GF-D8 (cell line): ENCODE results near the gene ZNF438.

ENCODE experiments used
- DNase-seq: peaks from one replicate; lab custom pipeline; 2025; lab: John Stamatoyannopoulos, UW

Gene ZNF438

DNA sequence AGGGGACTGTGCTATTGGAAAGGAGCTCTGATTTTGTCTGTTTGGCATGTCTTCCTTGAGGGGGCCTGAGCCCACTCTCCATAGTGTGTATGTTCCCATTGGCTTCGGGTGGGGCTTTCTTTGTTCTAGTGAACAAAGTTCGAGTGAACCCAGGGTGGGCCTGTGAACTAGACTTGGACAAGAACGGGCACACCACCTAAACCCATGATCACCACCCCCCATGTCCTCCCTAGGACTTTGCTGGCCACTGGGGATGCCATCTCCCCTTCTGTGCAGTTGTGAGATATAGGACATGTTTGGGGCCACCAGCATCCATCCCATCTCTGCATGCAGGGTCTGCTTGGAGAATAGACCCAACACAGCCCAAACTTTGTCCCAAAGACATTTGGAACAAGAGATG lies 206.6 kb downstream of the ZNF438 start:
- no peak for DNase-seq

DNA sequence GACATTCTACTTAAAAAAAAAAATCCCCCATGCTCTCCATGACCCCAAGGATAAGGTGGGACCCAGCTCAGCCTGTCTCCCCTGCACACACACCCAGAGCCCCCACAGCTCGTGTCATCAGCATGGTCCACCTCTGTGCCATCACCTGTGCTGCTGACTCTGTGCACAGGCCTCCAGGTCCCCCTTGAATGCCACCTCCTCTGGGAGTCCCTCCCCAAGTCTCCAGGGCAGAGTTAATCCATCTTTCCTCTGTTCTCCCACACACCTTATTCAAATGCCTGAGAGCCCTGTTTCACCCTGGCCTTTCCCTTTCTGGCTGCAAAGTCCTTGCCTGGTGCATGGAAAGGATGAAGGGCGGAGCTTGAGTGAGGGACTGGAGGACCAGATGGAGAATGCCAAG lies 208.0 kb downstream of the ZNF438 start:
- no peak for DNase-seq

DNA sequence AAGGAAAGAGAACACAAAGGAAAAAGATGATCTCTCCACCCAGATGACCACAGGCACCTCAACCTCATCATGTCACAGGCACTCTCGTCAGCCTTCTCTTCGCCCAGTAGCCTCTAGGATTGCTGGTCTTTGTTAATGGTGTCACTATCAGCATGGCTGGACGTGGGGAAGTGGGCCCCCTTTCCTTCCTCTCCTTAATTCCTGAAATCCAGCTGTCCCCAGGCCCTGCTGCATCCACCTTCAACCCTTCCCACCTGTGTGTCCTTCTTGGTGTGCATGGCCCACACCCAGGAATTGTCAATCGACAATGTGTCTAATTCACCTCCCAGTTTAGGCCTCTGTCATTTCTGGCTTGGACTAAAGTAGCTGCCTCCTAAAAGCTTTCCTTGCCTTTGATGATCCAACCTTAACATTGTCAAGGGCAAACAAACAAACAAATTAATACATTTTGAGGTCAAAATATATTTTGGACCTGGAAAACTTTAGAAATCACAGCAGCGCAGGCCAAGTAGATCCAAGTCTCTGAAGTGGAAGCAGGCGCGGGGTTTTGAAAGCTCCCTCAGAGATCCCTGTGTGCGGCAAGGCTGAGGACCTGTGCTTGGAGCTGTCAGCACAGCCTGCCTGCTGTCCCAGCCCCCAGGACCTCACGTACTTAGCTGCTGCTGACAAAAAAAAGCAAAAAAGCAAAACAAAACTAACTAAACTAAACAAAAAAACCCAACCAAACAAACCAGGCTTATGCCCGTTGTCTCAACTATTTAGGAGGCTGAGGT lies 208.8 kb downstream of the ZNF438 start:
- DNase-seq, result no peak

DNA sequence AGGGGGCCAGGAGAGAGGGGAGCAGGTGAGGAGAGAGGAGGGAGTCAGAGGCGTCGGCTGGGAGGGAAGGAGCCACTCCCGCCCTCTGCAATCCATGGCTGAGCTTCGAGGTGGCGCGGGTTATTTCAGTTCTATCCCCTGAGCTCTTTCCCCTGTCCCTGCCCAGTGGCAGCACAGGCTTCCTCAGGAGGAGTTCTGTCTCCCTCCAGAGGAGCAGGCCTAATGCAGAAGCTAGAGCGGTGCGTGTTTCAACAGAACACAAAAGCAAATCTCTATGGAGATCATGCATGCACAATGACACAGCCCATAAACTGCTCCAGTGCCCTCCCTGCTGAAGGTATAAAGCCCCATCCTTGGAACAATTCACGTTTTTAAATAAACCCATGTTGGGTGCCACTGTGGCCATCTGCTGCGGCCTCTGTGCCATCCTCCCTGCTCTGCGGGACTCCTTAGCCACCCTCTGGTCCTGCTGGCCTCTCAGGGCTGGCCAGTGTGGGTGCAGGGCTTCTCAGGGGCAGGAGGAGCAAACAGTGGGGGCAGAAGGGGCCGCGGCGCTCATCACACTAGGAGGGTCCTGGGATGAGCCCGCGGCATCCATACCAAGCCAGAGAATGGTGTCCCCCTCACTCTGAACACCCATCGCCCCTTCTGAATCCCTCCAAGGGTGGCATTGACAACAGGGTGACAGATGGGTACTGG lies 209.5 kb downstream of the ZNF438 start:
- DNase-seq, result no peak

DNA sequence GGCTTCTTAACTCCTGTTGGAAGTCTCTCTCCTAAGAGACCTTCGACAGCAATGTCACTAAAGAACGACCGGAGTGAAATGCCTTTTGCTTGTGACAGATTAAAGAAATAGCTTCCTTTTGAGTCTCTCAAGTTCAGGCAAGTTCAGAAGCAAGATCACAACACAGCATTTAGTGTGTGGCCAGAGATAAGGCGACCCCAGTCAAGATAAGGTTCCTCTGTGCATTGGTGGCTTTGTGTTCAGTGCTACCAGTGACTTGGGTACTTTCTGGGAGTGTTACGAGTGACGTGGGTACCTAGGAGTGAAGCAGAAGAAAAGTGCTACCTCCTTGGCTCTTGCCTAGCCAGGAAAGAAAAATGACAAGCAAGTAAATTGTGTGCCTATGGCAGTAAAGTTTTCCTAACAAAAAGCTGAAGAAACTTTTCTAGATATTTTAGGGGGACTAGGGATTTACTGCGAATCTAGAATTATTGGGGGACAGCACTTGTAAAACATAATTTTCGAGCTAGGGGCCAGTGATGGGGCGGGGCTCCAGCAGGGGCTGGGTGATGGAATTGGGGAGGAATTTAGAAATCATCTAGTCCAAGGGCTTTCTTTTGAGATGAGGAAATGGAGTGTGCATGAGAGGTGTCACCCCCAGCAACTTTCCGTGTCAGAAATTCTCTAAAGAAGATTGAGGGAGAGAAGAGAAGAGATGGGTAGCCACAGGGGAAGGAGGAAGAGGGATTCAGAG lies 210.2 kb downstream of the ZNF438 start:
- peak; percentile 17 for DNase-seq

DNA sequence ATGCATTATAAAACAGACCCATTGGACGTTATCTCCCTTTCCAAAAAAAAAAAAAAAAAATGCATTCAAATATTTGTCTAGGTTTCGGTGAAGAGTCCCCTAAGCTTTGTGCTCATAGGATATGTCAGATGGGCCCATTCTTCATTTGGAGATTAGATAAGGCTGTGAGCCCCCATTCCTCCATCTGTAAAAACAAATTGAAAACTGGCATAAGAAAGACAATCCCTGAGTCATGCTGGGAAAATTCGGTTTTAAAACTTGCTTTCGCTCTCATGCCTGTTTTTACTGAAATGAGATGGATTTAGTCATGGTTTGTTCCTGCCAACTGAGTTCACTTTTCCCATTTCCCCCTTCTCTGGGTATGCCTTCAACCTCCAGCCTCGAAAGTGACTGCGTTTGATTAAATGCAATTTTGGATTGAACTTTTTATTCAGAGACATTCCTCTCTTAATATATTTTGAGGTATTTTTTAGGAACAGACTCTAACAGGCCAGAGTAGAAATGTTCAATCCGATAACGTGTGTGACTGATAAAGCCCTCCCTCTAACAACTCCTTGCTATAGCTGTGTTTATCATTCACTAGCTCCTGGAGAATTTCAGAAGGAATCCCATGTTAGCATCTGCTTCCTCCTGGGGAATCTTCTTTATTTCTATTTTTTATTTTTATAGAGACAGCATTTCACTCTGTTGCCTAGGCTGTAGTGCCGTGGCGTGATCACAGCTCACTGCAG lies 211.2 kb downstream of the ZNF438 start:
- no peak for DNase-seq

DNA sequence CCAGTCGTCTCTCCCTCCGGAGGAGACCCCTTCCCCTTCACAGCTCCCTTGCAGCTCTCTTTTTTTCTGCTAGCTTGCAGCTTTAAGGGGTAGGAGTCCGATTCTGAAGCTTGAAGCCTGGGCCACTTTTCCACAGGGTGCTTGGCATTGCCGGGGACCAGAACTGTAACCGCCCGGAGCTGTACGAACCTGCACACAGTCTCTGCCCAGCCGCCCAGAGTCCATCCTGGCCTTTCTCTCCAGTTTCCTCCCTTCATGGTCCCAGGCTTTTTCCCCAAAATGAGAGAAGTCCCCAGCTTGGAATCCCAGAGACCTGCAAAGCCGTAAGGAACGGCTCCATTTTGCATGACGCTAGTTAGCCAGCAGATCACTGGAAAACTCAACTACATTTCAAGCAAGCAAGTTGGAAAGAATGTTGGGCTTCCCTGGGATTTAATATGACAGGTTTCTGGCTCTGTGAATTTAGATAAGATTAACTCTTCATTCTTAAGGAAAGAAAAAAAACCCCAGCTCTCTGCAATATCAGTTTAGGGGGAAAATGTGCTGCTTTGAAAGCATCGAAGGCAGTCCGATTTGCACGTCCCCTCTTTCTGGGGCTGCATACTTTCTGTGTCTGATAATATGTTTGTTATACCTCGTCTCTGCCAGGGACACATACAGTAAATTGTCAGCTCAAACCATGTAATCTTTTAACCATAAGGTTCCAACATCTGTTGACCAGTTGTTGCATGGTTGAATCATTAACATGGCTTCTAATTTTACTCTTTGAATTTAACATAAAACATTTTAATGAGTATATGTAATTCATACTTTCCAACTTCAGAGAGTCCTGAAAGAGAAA lies 212.1 kb downstream of the ZNF438 start:
- DNase-seq, result no peak

DNA sequence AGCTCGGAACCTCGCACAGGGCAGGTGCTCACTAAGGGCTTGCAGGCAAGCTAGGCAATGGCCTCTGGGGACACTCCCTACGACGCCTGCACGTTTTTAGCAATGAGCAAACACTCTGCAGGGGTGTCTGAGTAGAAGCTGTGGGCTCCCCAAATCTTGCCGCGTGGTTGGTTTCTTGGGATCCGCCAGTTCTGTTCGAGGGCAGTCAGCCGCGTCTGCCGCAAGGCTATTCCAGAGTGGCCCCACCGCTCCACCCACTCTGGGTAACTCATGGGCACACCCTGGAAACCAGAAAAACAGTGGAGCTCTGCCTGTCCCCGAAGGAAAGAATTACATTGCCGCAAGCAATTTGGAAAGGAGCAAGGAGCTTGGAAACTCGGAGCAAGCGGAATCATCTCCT lies 212.8 kb downstream of the ZNF438 start:
- no peak for DNase-seq

DNA sequence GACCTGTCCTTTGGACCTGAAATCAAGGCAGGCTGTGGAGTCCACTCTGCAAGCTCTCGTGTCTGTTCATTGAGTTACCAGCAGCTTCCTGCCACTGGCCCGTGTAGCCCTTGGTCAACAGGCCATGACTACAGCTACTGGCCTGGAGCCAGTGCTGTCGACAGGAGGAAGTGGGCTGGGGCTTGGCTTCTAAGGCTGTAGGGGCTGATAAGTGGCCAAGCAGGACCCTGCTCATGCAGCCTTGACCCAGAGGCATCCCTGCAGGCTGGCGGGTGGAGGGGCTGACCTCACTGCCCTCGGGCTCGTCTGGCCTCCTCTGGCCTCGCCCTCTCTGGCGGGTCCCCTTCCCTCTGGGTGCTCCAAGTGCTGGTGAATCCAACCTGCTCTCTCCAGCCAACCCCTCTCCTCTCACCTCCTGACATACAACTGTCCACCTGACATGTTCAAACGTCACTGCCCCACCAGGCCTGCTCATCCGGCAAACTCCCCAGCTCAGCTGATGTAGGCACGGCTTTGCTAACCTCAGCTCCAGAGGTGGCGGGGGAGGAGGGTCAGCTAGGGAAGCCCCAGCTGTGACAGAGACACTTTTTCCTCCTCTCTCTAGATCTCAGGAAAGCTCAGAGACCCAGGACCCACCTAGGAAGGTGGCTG lies 213.5 kb downstream of the ZNF438 start:
- DNase-seq, result no peak

DNA sequence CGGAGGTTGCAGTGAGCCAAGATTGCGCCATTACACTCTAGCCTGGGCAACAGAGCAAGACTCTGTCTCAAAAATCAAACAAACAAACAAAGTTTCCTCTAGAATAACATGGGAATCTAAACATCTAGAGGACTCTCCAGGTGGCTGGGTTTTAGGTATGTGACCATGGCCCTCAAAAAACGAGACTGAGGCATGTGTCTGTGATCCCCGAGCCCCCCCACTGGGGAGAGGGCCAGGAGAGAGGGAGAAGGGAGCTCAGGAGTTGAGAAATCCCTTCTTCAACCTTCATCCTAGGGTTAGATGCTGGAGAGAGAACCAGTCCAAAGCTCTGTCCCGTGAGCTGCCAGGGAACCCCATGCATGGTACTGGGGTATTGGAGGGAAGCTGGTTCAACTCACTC lies 214.1 kb downstream of the ZNF438 start:
- DNase-seq, result no peak

DNA sequence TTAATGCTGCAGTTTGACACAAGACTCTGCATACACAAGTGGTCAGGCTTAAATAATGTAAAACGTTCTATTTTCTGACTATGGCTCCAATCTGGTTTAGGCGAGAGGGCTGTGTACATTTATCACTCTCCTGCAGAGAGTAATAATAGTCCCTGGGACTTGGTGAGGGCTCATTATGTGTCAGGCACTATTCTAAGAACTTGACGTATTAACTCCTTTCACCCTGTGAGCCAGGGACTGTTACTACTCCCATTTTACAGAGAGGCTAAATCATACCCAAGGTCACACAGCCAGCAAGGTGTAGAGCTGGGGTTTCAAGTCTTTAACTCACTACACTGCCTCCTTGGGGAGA lies 214.9 kb downstream of the ZNF438 start:
- DNase-seq, result no peak

DNA sequence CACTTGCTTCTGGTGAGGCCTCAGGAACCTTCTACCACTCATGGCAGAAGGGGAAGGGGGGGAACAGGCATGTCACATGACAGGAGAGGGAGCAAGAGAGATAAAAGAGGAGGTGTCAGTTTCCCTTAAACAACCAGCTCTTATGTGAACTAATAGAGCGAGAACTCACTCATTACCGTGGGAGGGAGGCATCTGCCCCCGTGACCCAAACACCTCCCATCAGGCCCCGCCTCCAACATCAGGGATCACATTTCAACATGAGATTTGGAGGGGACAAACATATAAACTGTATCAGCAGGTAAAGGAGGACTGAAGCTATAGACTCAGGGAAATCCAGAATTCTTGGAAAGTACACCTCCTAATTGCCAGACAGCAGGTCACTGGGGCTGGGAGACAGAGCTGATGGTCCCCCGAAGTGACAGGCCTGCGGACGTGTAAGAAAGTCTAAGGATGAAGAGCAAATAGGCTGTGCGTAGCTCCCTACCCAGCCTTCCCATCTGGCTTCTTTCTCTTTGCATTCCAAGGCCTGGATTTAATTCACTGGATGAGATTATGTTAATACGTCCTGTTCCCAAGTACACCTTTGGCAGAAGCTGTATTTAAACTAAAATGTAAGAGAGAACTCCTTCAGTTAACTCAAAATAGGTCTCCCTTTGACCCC lies 215.4 kb downstream of the ZNF438 start:
- DNase-seq, result no peak

DNA sequence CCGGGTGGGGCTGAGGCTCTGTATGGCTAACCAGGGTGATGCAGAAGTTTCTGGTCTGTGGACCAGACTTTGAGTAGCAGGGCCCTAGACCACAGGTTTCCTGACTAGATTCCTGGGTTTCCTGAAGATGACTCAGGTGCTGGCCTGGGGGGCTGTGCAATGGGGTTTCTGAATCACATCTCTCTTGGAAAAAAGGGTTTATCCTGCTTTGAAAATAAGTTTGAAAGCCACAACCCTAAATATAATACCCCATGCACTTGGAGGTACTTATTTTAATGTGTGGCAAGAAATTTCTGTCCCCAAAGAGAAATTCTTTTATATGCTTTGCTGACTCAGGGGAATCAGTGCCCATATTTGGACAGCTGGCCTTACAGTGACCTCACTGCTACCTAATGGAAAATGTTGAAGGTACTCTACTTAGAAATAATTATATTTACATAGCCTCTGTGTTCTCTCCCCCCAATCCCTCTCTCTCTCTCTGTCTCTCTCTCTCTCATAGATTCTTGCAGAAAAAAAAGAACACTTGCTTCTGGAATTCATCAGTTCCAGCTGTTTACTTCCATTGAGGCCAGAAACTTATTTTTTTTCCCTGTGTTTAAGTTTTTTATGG lies 217.7 kb downstream of the ZNF438 start:
- DNase-seq, result no peak

DNA sequence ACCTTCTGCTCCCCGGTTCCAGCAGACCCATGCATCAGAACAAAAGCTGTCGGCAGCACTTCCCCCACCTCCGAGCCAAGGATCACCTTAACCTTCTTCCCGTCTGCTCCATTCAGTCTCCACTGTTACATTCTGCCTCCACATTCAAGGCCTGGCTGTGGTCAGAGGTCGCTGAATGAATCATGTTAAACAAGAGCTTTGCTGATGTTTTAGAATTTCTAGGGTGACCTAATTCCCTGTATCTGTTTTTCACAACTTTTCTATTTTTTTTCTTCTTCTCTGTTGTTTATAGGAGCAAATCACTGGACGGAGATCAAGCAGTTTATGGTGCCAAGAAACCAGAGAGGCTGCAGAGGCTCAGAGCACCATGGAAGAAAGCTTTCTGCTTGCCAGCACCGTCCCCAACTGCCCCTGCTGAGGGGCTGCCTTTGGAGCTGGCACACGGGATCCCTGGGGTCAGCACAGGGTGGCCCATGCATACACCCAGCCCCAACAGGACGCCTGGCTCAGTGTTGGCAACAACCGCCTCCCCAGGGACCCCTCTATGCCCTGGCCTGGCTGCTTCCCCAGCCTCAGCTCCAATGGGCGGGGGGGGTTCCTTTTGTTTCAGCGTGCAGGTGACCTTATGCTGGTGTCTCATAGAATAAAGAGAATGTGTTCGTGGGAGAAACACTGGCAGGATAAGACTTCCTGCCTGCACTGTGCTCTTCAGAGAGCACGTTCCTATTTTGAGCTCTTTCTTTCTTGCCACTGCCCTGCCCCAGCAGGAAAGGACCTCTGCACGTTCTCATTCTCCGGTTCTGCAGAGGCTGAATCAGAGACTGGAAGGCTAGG lies 219.4 kb downstream of the ZNF438 start:
- DNase-seq, result no peak

DNA sequence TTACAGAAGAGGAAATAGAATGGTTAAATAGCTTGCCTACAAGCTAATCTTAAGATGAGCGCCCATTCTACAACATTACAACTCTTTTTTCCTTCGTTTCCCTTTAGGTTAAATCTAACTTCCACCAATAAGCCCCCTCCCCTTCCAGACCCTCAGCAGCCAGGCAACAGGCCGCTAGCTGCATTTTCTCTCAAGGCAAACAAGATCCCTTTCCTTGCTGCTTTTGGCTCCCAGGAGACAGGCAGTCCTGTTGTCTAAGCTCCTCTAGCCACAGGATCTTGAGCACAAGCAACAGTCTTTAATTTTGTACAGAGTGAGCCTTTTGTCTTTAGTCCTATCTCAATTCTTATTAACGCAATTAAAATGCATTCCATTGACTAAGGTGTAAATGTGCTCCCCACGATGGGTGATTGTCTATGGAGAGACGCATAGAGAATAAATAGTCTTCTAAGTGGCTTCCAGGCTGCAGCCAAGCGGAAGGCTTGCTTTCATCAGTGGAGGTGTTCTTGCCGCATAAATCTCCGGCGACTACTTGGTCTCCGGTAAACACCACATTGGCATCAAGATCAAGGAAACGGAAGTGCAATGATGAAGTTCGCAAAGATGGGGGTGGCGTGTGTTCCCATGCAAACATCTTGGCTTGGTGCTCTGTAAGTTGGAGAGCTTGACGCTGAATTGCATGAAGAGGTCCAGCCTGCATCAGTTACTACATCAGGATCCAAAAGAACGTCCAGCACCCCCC lies 220.2 kb downstream of the ZNF438 start:
- DNase-seq, result no peak

DNA sequence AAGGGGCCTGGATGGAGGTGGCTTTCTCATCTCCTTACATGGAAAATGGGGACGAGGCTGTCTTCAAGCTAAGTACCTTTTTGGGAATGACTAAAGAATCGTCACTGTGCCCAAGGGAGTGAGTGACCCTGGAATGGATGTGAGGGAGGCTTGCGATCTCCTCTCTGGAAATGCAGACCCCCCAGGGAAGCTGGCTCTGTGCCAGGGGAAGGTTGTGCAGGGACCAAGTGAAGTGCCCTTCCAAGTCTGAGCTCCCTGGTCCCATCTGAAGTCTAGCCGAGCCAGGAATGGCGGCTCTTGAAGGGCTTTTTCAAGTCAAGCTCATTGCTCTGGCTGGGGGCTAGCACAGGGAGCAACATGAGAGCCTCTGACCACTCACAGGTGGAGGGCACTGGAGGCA lies 221.2 kb downstream of the ZNF438 start:
- no peak for DNase-seq

DNA sequence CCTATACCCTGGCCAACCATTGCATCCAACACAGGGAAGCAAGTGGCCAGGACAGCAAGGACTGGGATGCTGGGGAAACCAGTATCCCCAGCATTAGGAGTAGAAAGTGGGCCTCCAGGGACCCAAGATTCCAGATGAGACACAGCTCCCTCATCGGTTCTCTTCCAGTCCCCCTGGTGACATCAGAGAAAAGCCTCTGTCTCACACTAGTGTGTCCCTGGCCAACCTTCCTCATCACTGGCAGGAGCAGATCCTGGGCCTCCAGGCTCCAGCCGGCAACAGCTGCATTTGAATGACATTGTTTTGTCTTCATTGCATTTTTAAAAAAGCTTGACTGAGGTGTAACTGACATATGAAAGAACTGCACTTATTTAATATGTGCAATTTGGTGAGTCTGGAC lies 224.8 kb downstream of the ZNF438 start:
- DNase-seq, result no peak

DNA sequence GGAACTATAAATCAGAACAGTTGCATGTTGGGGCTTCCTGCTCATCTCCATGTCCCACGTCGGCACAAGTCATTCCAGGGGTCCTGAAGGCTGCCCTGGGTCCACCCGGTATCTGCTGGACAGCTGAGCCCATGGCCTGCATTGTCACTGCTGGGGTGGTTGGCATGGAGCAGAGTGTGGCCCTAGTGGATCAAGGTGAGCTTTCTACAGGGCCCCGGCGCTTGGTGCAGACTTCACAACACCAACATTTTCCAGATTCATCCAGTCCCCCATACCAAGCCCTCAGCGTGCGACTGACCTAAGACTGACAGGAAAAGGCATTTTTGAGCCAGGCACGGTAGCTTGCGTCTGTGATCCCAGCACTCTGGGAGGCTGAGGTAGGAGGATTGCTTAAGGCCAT lies 226.6 kb downstream of the ZNF438 start:
- DNase-seq, result no peak
